GM23248 (cell line): ENCODE data around the gene SYNE1.
"Not testable (repeated sequence)": the region's sequence is repeated elsewhere in the genome, so short reads cannot be mapped to it uniquely, and the experiment has no call there.

Experiments used
- EZH2 ChIP-seq: fragments of 200-600 bp; sonication (generic); IDR thresholded peaks from 2 replicates; pipeline ENCODE4 v1.6.1; 2018; ENCODE audit warnings: antibody characterized with exemption, mild to moderate bottlenecking; ENCODE audit not compliant: insufficient read depth, poor library complexity, severe bottlenecking
- EZH2phosphoT487 ChIP-seq: fragments of 200-600 bp; sonication (generic); IDR thresholded peaks from 2 replicates; pipeline ENCODE4 v1.6.1; 2018; ENCODE audit warnings: antibody characterized with exemption, moderate library complexity, mild to moderate bottlenecking, low read depth; ENCODE audit not compliant: insufficient read depth

DNA sequence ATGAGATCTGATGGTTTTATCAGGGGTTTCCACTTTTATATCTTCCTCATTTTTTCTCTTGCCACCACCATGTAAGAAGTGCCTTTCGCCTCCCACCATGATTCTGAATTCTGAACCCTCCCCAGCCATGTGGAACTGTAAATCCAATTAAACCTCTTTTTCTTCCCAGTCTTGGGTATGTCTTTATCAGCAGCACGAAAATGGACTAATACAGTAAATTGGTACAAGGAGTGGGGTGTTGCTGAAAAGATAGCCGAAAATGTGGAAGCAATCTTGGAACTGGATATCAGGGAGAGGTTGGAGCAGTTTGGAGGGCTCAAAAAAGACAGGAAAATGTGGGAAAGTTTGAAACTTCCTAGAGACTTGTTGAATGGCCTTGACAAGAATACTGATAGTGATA lies 560.9 kb downstream of the SYNE1 start:
- TF ChIP-seq EZH2, EZH2phosphoT487: not testable (repeated sequence)
